ENCODE data around the gene ANKMY1. TPM values are rescaled to one million over a fixed set of nuclear protein-coding genes. Genes with fewer than 3 reads are reported as not detected.

The ANKMY1 gene
- total and polyA plus RNA-seq, 2 of the 13 experiments (the other 11 are each of a cell fraction or from before 2014, with no cell fraction given), result 11.7 to 18.8 TPM

DNA sequence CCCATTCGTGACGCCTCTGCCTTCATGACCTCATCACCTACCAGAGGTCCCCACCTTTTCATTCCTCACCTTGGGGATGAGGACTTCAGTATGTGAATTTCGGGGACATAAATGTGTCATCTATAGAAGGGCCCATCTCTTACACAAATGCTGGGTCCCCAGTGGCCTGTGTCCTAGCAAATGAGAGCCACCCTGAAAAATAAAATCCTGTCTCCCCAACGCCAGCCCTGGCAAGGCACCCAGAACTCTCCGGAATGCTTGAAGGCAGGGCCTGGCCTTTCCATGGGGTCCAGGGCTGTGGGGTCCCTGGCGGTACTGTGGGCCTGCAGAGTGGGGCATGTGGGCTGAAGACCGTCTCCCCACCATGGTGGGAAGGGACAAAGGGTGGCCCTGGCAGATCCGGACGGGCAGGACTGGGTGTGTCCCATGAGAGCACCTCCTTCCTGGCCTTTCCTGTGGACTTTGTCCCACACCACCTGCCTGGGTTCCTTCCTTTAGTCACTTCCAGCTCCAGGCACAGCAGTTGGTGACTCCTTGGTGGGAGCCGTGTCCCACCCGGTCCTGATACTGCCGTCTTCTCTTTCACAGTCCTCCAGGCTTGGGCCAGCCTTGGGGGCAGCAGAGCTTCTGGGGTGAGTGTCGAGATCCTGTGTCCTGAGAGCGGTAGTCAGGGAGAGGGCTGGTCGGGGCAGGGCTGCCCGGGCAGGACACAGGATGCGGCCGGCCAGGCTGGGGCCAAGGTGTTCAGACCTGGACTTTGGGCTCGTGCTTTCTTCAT, 47.3 kb upstream of the ANKMY1 start (continued):
- TF ChIP-seq ADNP (CRISPR knock-in tag; IDR thresholded peaks at IDR 0.05) (no peak), ZNF710 (CRISPR knock-in tag; IDR thresholded peaks at IDR 0.05; ENCODE audit: borderline replicate concordance) (peak; percentile 29; the same call in 1 of the 2 replicates), ZNF816 (CRISPR knock-in tag; IDR thresholded peaks at IDR 0.05; ENCODE audit: borderline replicate concordance) (peak; percentile 50; the same call in 1 of the 2 replicates), THAP9 (CRISPR knock-in tag; IDR thresholded peaks at IDR 0.05; ENCODE audit: borderline replicate concordance) (peak; percentile 42; the same call in 1 of the 2 replicates), ZNF281 (CRISPR knock-in tag; IDR thresholded peaks at IDR 0.05; ENCODE audit: borderline replicate concordance) (no peak), JARID2 (CRISPR knock-in tag; IDR thresholded peaks at IDR 0.05; ENCODE audit: insufficient replicate concordance) (peak; percentile 19), MXD4 (CRISPR knock-in tag; IDR thresholded peaks at IDR 0.05) (no peak)
- TF ChIP-seq, protein P1, sequence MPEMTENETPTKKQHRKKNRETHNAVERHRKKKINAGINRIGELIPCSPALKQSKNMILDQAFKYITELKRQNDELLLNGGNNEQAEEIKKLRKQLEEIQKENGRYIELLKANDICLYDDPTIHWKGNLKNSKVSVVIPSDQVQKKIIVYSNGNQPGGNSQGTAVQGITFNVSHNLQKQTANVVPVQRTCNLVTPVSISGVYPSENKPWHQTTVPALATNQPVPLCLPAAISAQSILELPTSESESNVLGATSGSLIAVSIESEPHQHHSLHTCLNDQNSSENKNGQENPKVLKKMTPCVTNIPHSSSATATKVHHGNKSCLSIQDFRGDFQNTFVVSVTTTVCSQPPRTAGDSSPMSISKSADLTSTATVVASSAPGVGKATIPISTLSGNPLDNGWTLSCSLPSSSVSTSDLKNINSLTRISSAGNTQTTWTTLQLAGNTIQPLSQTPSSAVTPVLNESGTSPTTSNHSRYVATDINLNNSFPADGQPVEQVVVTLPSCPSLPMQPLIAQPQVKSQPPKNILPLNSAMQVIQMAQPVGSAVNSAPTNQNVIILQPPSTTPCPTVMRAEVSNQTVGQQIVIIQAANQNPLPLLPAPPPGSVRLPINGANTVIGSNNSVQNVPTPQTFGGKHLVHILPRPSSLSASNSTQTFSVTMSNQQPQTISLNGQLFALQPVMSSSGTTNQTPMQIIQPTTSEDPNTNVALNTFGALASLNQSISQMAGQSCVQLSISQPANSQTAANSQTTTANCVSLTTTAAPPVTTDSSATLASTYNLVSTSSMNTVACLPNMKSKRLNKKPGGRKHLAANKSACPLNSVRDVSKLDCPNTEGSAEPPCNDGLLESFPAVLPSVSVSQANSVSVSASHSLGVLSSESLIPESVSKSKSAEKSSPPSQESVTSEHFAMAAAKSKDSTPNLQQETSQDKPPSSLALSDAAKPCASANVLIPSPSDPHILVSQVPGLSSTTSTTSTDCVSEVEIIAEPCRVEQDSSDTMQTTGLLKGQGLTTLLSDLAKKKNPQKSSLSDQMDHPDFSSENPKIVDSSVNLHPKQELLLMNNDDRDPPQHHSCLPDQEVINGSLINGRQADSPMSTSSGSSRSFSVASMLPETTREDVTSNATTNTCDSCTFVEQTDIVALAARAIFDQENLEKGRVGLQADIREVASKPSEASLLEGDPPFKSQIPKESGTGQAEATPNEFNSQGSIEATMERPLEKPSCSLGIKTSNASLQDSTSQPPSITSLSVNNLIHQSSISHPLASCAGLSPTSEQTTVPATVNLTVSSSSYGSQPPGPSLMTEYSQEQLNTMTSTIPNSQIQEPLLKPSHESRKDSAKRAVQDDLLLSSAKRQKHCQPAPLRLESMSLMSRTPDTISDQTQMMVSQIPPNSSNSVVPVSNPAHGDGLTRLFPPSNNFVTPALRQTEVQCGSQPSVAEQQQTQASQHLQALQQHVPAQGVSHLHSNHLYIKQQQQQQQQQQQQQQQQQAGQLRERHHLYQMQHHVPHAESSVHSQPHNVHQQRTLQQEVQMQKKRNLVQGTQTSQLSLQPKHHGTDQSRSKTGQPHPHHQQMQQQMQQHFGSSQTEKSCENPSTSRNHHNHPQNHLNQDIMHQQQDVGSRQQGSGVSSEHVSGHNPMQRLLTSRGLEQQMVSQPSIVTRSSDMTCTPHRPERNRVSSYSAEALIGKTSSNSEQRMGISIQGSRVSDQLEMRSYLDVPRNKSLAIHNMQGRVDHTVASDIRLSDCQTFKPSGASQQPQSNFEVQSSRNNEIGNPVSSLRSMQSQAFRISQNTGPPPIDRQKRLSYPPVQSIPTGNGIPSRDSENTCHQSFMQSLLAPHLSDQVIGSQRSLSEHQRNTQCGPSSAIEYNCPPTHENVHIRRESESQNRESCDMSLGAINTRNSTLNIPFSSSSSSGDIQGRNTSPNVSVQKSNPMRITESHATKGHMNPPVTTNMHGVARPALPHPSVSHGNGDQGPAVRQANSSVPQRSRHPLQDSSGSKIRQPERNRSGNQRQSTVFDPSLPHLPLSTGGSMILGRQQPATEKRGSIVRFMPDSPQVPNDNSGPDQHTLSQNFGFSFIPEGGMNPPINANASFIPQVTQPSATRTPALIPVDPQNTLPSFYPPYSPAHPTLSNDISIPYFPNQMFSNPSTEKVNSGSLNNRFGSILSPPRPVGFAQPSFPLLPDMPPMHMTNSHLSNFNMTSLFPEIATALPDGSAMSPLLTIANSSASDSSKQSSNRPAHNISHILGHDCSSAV (CRISPR knock-in tag; IDR thresholded peaks at IDR 0.05; ENCODE audit: borderline replicate concordance), result no peak
- TF ChIP-seq, protein P2, sequence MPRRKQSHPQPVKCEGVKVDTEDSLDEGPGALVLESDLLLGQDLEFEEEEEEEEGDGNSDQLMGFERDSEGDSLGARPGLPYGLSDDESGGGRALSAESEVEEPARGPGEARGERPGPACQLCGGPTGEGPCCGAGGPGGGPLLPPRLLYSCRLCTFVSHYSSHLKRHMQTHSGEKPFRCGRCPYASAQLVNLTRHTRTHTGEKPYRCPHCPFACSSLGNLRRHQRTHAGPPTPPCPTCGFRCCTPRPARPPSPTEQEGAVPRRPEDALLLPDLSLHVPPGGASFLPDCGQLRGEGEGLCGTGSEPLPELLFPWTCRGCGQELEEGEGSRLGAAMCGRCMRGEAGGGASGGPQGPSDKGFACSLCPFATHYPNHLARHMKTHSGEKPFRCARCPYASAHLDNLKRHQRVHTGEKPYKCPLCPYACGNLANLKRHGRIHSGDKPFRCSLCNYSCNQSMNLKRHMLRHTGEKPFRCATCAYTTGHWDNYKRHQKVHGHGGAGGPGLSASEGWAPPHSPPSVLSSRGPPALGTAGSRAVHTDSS (CRISPR knock-in tag; conservative IDR thresholded peaks at IDR 0.05), result no peak

All from HepG2 (cell line).